CD4-positive, alpha-beta T cell (primary cell): ENCODE data around the gene RBMS1. TPM values are rescaled to one million over a fixed set of nuclear protein-coding genes. Genes with fewer than 3 reads are reported as not detected.

Experiments used
- ATAC-seq: fragments of 200-7000 bp; cut with Tn5 transposase; one replicate; pipeline ENCODE4 v1.10.0; 2022; ENCODE audit warnings: mild to moderate bottlenecking; ENCODE audit not compliant: poor library complexity
- CTCF ChIA-PET: fragments of 350-600 bp; sonication (Branson Sonifier 250); formaldehyde crosslinking; loops from one replicate; lab custom pipeline; 2021; ENCODE audit warnings: antibody characterized with exemption, inconsistent platforms; lab: Charles Lee
- POLR2A ChIA-PET: fragments of 350-600 bp; sonication (Branson Sonifier 250); formaldehyde crosslinking; loops from one replicate; lab custom pipeline; 2021; ENCODE audit warnings: antibody characterized with exemption, inconsistent platforms; lab: Charles Lee
- DNase-seq, 14 experiments: peaks; one replicate each; pipeline ENCODE4 v3.0.0-alpha.2; 2013 to 2020; ENCODE audit warnings: mixed read lengths in 2 of 14
- H3K27ac ChIP-seq, 2 donors: one replicate each; pipeline versions ENCODE4 v1.5.1 to v1.7.0; 2013; ENCODE audit warnings: low read length in 2 of 2, low read depth in 1 of 2, mild to moderate bottlenecking in 1 of 2
- H3K27me3 ChIP-seq, 2 experiments: 1 replicate in 1 of 2; 2 replicates in 1 of 2; pipeline versions ENCODE4 v1.6.1 to v1.7.0; 2013; ENCODE audit warnings: low read length in 2 of 2, control low read depth in 1 of 2, mild to moderate bottlenecking in 1 of 2, moderate library complexity in 1 of 2; ENCODE audit not compliant: insufficient read depth in 2 of 2, control insufficient read depth in 1 of 2
- H3K36me3 ChIP-seq: one replicate; pipeline ENCODE4 v1.6.1; 2013; ENCODE audit warnings: low read length, control low read depth; ENCODE audit not compliant: insufficient read depth
- H3K4me1 ChIP-seq: one replicate; pipeline ENCODE4 v1.6.1; 2013; ENCODE audit warnings: low read length, control low read depth; ENCODE audit not compliant: insufficient read depth
- H3K4me3 ChIP-seq: one replicate; pipeline ENCODE4 v1.5.1; 2013; ENCODE audit warnings: mild to moderate bottlenecking, low read length, moderate library complexity
- H3K9me3 ChIP-seq, 2 experiments: 1 replicate in 1 of 2; 2 replicates in 1 of 2; pipeline versions ENCODE4 v1.6.1 to v1.7.0; 2013; ENCODE audit warnings: low read length in 2 of 2, mild to moderate bottlenecking in 2 of 2, control low read depth in 1 of 2, moderate library complexity in 1 of 2; ENCODE audit not compliant: control insufficient read depth in 1 of 2, insufficient read depth in 1 of 2
- H3K27ac Mint-ChIP-seq: one replicate; pipeline ENCODE4 v1.8.0; 2020; ENCODE audit warnings: mixed read lengths
- H3K27me3 Mint-ChIP-seq: one replicate; pipeline ENCODE4 v1.8.0; 2021; ENCODE audit warnings: mixed read lengths
- H3K36me3 Mint-ChIP-seq: one replicate; pipeline ENCODE4 v1.8.0; 2021; ENCODE audit warnings: low read depth, mixed read lengths
- H3K4me1 Mint-ChIP-seq: one replicate; pipeline ENCODE4 v1.8.0; 2021; ENCODE audit warnings: low read depth, mixed read lengths
- H3K4me3 Mint-ChIP-seq: one replicate; pipeline ENCODE4 v1.8.0; 2020; ENCODE audit warnings: mild to moderate bottlenecking, mixed read lengths
- H3K9me3 Mint-ChIP-seq: one replicate; pipeline ENCODE4 v1.8.0; 2020; ENCODE audit warnings: mixed read lengths
- intact Hi-C, 2 experiments: fragments of 100-400 bp; cut with DNase I in 1 of 2; cut with micrococcal nuclease in 1 of 2; formaldehyde crosslinking; loops; one replicate each; pipeline versions ENCODE4 v1.15.1 to v1.9.0; 2023 to 2025; cut with DNase I, micrococcal nuclease
- total RNA-seq, 174 experiments: library from RNA in 2 of 174; stranded (reverse) in 2 of 174; gene quantifications; one replicate each; pipeline ENCODE4 v1.2.3 and lab custom pipeline; 2021 to 2026
- TF ChIP-seq, protein P1 (sequence below): fragments of 200-600 bp; IDR thresholded peaks from one replicate; pipeline ENCODE4 v1.8.0; 2022; ENCODE audit warnings: antibody characterized with exemption, mild to moderate bottlenecking

The RBMS1 gene
- total RNA-seq, 2 experiments from 2014 or later, result 88.6 to 90.3 TPM

DNA sequence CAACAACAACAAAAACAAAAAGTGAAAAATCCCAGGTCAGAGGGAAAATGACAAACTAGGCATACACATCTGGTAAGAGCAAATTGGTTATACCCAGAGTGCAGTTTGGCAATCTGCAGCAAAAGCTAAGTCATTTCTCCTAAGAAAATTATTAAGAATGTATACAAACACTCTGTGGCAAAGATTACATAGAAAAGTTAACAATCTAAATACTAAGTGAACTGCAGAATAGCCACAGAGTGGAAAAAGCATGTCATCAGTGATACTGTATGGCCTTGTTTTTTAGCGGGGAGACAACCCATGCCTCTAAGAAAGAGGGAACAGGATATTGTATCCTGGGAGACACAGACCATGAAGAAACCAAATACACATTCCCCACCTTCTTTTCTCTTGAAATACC, 157.5 kb downstream of the RBMS1 start:
- POLR2A ChIA-PET, result no interaction called here
- Mint-ChIP-seq H3K27me3 (no peaks in the 10 kb centered on the region), H3K4me3 (no peak overlapping the region), H3K36me3 (peaks cover 4% of the 10 kb centered on the region), H3K9me3 (no peaks in the 10 kb centered on the region), H3K27ac (peak overlapping the region; percentile 82), H3K4me1 (peaks cover 89% of the 10 kb centered on the region)
- Histone ChIP-seq H3K4me3 (no peak overlapping the region), H3K36me3 (no peaks in the 10 kb centered on the region), H3K9me3 (no peaks in the 10 kb centered on the region), H3K27me3 (no peaks in the 10 kb centered on the region), H3K27ac (no peak overlapping the region), H3K4me1 (peaks cover 41% of the 10 kb centered on the region)
- DNase-seq, result no peak
- CTCF ChIA-PET, result interaction anchor here (2.2 kb wide), 1 partner anchor 12 kb away, joined by 9 read pairs; no protein-coding TSS in a partner anchor
- intact Hi-C loops, result no loop called here
- ATAC-seq, result no peak
- TF ChIP-seq, protein P1, sequence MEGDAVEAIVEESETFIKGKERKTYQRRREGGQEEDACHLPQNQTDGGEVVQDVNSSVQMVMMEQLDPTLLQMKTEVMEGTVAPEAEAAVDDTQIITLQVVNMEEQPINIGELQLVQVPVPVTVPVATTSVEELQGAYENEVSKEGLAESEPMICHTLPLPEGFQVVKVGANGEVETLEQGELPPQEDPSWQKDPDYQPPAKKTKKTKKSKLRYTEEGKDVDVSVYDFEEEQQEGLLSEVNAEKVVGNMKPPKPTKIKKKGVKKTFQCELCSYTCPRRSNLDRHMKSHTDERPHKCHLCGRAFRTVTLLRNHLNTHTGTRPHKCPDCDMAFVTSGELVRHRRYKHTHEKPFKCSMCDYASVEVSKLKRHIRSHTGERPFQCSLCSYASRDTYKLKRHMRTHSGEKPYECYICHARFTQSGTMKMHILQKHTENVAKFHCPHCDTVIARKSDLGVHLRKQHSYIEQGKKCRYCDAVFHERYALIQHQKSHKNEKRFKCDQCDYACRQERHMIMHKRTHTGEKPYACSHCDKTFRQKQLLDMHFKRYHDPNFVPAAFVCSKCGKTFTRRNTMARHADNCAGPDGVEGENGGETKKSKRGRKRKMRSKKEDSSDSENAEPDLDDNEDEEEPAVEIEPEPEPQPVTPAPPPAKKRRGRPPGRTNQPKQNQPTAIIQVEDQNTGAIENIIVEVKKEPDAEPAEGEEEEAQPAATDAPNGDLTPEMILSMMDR, result no peak

DNA sequence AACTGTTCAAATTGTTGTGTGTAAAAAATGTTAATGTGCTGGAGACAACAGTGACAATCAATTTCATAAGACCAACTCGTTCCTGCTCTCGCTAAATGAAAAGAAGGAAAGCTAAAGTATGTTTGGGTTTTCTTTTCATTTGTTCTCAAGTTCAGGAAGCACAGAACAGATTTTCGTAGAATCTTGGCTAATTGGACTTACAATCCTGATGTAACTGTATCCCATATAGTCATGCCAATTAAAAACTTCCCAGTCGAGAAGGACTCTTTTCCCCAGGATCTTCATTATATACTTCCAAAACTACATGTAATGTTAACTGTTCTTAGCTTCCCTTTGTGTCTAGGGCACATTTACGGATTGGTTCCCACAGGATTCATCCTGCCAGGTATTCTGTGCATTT, 158.2 kb downstream of the RBMS1 start:
- POLR2A ChIA-PET, result interaction anchor here (1.2 to 1.6 kb wide), 2 partner anchors 21 to 40 kb away, joined by 3 read pairs; no protein-coding TSS in a partner anchor
- Mint-ChIP-seq H3K27me3 (no peaks in the 10 kb centered on the region), H3K27ac (peak overlapping the region; percentile 82), H3K9me3 (no peaks in the 10 kb centered on the region), H3K4me1 (peaks cover 92% of the 10 kb centered on the region), H3K4me3 (no peak overlapping the region), H3K36me3 (peaks cover 4% of the 10 kb centered on the region)
- H3K9me3 ChIP-seq, result no peaks in the 10 kb centered on the region
- H3K27ac ChIP-seq, result no peak overlapping the region
- ATAC-seq (no peak), DNase-seq (no peak)
- TF ChIP-seq, protein P1, result no peak
- H3K4me1 ChIP-seq, result peaks cover 45% of the 10 kb centered on the region
- intact Hi-C loops, result no loop called here
- no peak overlapping the region for H3K4me3 ChIP-seq
- H3K27me3 ChIP-seq, result no peaks in the 10 kb centered on the region
- H3K36me3 ChIP-seq, result no peaks in the 10 kb centered on the region
- CTCF ChIA-PET, result interaction anchor here (1.0 to 2.2 kb wide), 4 partner anchors 9 to 728 kb away, joined by 3 to 9 read pairs (median 4); no protein-coding TSS in a partner anchor

DNA sequence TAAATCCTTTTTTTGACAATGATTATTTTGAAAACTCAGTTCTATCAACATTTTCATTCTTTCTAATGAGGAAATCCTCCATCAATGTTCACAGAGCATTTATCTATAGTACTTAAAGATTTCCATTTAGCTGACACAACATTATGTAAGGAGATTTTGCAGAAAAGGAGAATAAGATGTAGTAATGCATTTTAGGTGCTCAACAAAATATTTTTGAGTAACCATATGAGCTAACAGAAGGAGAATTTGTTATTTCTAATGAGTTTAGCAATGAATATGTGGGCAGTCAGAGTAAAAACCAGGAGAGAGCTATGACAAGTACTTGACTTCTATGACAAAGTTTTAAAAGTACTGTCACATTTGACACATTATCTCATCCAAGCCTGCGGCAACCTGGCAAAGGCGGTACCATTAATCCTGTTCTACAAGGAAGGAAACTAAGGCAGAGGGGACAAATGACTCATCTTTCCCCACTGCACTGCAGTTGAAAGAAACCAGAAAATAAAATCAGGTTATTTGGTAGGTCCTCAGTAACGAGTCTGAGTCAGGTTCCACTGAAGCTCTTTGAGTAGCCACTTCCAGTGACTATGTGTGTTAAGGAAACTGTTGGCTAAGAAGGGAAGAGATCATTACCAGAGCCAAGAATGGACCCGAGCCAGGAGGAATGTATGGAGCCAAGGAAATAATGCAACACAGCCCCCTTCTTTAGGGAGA, 159.4 kb downstream of the RBMS1 start:
- Histone ChIP-seq H3K27ac (no peak overlapping the region), H3K4me1 (peaks cover 50% of the 10 kb centered on the region), H3K9me3 (no peaks in the 10 kb centered on the region), H3K4me3 (no peak overlapping the region), H3K27me3 (no peaks in the 10 kb centered on the region), H3K36me3 (no peaks in the 10 kb centered on the region)
- Mint-ChIP-seq H3K9me3 (no peaks in the 10 kb centered on the region), H3K27ac (peak overlapping the region; percentile 82), H3K36me3 (peaks cover 13% of the 10 kb centered on the region), H3K4me3 (no peak overlapping the region), H3K27me3 (no peaks in the 10 kb centered on the region), H3K4me1 (peaks cover 92% of the 10 kb centered on the region)
- TF ChIP-seq, protein P1, result no peak
- DNase-seq (peak in 1 of 14 experiments; percentile 40), ATAC-seq (peak; percentile 7)
- intact Hi-C loops, result loop anchor here in 1 of 2 experiments (5.0 kb wide), 1 partner anchor 73 kb away; no protein-coding TSS in a partner anchor
- ChIA-PET CTCF (interaction anchor here (1.2 to 2.2 kb wide), 3 partner anchors 10 to 12 kb away, joined by 3 to 9 read pairs (median 5); no protein-coding TSS in a partner anchor), POLR2A (interaction anchor here (0.6 to 1.6 kb wide), 6 partner anchors 11 to 87 kb away, joined by 3 to 4 read pairs (median 3); no protein-coding TSS in a partner anchor)
